Measurements from ENCODE around the gene MYL5.

DNA sequence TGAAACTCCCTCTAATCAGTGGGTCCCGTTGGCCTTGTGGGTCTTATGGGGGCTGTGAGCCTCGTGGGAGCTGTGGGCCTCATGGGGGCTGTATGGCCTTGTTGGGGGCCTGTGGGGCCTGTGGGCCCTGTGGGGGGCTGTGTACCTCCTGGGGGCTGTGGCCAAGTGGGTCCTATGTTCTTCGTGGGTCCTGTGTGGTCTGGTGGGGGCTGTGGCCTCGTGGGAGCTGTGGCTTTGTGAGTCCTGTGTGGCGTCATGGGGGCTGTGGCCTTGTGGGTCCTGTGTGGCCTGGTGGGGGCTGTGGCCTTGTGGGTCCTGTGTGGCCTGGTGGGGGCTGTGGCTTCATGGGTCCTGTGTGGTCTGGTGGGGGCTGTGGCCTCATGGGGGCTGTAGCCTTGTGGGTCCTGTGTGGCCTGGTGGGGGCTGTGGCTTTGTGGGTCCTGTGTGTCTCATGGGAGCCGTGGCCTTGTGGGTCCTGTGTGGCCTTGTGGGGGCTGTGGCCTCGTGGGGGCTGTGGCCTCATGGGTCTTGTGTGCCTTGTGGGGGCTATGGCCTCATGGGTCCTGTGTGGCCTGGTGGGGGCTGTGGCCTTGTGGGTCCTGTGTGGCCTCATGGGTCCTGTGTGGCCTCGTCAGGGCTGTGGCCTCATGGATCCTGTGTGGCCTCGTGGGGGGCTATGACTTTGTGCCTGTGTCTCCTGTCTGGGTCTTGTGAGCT is 38.7 kb downstream of the MYL5 start:
- TF ChIP-seq, protein P1, sequence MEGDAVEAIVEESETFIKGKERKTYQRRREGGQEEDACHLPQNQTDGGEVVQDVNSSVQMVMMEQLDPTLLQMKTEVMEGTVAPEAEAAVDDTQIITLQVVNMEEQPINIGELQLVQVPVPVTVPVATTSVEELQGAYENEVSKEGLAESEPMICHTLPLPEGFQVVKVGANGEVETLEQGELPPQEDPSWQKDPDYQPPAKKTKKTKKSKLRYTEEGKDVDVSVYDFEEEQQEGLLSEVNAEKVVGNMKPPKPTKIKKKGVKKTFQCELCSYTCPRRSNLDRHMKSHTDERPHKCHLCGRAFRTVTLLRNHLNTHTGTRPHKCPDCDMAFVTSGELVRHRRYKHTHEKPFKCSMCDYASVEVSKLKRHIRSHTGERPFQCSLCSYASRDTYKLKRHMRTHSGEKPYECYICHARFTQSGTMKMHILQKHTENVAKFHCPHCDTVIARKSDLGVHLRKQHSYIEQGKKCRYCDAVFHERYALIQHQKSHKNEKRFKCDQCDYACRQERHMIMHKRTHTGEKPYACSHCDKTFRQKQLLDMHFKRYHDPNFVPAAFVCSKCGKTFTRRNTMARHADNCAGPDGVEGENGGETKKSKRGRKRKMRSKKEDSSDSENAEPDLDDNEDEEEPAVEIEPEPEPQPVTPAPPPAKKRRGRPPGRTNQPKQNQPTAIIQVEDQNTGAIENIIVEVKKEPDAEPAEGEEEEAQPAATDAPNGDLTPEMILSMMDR (IDR thresholded peaks at IDR 0.05) = no peak
- no peak for TF ChIP-seq POLR2A (IDR thresholded peaks at IDR 0.05)
